PC-9 (cell line): ENCODE data around the gene MME.

Experiments
- EZH2 ChIP-seq: fragments of 200-600 bp; sonication (generic); IDR thresholded peaks from 2 replicates; pipeline ENCODE4 v1.8.0; 2017; ENCODE audit warnings: antibody characterized with exemption, low read depth
- TF ChIP-seq, protein P1 (sequence below): fragments of 200-600 bp; sonication (generic); conservative IDR thresholded peaks from 2 replicates; pipeline ENCODE4 v1.6.1; 2017; ENCODE audit warnings: mixed run types, antibody characterized with exemption, mild to moderate bottlenecking, moderate library complexity

GRCh38 chr3:155075200-155075599 is 4.9 kb upstream of the MME start:
- TF ChIP-seq EZH2: no peak
- TF ChIP-seq, protein P1, sequence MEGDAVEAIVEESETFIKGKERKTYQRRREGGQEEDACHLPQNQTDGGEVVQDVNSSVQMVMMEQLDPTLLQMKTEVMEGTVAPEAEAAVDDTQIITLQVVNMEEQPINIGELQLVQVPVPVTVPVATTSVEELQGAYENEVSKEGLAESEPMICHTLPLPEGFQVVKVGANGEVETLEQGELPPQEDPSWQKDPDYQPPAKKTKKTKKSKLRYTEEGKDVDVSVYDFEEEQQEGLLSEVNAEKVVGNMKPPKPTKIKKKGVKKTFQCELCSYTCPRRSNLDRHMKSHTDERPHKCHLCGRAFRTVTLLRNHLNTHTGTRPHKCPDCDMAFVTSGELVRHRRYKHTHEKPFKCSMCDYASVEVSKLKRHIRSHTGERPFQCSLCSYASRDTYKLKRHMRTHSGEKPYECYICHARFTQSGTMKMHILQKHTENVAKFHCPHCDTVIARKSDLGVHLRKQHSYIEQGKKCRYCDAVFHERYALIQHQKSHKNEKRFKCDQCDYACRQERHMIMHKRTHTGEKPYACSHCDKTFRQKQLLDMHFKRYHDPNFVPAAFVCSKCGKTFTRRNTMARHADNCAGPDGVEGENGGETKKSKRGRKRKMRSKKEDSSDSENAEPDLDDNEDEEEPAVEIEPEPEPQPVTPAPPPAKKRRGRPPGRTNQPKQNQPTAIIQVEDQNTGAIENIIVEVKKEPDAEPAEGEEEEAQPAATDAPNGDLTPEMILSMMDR: no peak
